Measurements from ENCODE around the gene CFTR. TPM values are rescaled to one million over a fixed set of nuclear protein-coding genes. Genes with fewer than 3 reads are reported as not detected.

Gene CFTR
- total and polyA plus RNA-seq, 10 of the 15 experiments (the other 5 are each of a cell fraction or from before 2014, with no cell fraction given), result 0.02 to 2.3 (median 0.21) TPM; not detected in 1

DNA sequence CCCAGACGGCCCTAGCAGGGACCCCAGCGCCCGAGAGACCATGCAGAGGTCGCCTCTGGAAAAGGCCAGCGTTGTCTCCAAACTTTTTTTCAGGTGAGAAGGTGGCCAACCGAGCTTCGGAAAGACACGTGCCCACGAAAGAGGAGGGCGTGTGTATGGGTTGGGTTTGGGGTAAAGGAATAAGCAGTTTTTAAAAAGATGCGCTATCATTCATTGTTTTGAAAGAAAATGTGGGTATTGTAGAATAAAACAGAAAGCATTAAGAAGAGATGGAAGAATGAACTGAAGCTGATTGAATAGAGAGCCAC is 184 bp downstream of the CFTR start:
- Histone ChIP-seq H4K20me1 (ENCODE audit: control insufficient read depth, insufficient read depth) (no peaks in the 10 kb centered on the region), H3K27ac (ENCODE audit: control insufficient read depth, insufficient read depth) (no peak overlapping the region), H3K79me2 (ENCODE audit: control insufficient read depth, insufficient read depth, low read length) (no peaks in the 10 kb centered on the region), H3K4me3 (no peak overlapping the region), H3K9ac (ENCODE audit: control insufficient read depth, insufficient read depth, low read length) (no peak overlapping the region), H3K9me3 (replicated peaks; ENCODE audit: control insufficient read depth, insufficient read depth, low read length) (no peaks in the 10 kb centered on the region), H2AFZ (ENCODE audit: control insufficient read depth, low read depth, low read length) (no peak overlapping the region), H3K27me3 (replicated peaks in 1 of 2; ENCODE audit: control insufficient read depth in 2 of 2, insufficient read depth in 2 of 2, low read length in 1 of 2) (peaks cover 0 to 6% of the 10 kb centered on the region in 2 experiments; a peak in 2 of 4 replicates), H3K4me2 (ENCODE audit: control insufficient read depth, insufficient read depth) (no peak overlapping the region), H3K4me1 (ENCODE audit: control insufficient read depth, insufficient read depth, low read length) (no peaks in the 10 kb centered on the region), H3K36me3 (ENCODE audit: control insufficient read depth in 2 of 2, insufficient read depth in 2 of 2, low read length in 1 of 2) (no peaks in the 10 kb centered on the region)
- TF ChIP-seq BHLHE40 (IDR thresholded peaks at IDR 0.05; ENCODE audit: borderline replicate concordance in 1 of 2, low read depth in 2 of 2, low read length in 1 of 2), result peak in 1 of 2 experiments; percentile 51; a peak in 2 of 4 replicates
- TF ChIP-seq, protein P1, sequence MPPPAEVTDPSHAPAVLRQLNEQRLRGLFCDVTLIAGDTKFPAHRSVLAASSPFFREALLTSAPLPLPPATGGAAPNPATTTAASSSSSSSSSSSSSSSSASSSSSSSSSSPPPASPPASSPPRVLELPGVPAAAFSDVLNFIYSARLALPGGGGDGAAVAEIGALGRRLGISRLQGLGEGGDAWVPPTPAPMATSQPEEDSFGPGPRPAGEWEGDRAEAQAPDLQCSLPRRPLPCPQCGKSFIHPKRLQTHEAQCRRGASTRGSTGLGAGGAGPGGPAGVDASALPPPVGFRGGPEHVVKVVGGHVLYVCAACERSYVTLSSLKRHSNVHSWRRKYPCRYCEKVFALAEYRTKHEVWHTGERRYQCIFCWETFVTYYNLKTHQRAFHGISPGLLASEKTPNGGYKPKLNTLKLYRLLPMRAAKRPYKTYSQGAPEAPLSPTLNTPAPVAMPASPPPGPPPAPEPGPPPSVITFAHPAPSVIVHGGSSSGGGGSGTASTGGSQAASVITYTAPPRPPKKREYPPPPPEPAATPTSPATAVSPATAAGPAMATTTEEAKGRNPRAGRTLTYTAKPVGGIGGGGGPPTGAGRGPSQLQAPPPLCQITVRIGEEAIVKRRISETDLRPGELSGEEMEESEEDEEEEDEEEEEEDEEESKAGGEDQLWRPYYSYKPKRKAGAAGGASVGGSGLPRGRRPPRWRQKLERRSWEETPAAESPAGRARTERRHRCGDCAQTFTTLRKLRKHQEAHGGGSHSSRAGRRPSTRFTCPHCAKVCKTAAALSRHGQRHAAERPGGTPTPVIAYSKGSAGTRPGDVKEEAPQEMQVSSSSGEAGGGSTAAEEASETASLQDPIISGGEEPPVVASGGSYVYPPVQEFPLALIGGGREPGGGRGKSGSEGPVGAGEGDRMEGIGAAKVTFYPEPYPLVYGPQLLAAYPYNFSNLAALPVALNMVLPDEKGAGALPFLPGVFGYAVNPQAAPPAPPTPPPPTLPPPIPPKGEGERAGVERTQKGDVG (CRISPR knock-in tag; IDR thresholded peaks at IDR 0.05), result no peak
- TF ChIP-seq TAF1 (IDR thresholded peaks at IDR 0.05; ENCODE audit: borderline replicate concordance, low read depth, low read length), result no peak
- ATAC-seq (no peak), FAIRE-seq (no peak), DNase-seq (ENCODE audit: low read depth, low spot score) (no peak)
- in situ Hi-C loops (cut with MboI), result no loop called here
- POLR2A ChIA-PET, result interaction anchor here (1.1 kb wide), 1 partner anchor 10 kb away, joined by 3 read pairs; no protein-coding TSS in a partner anchor
- WGBS (ENCODE audit: insufficient coverage, insufficient replicate concordance, low lambda C conversion rate, missing lambda C conversion rate), result 31% methylated on average over 11 of the region's 11 CpGs
- BruUV-seq (replicated peaks), result no TSS peak
- intact Hi-C loops (cut with micrococcal nuclease; ENCODE audit: unreplicated experiment), result no loop called here
- SMC1A ChIA-PET (ENCODE audit: uncharacterized antibody, unreplicated experiment), result interaction anchor here (1.7 to 3.2 kb wide), 3 partner anchors 18 to 79 kb away, joined by 4 to 17 read pairs (median 10); no protein-coding TSS in a partner anchor
- RAD21 ChIA-PET (ENCODE audit: unreplicated experiment), result interaction anchor here (1.0 to 2.0 kb wide), 4 partner anchors 21 to 236 kb away, joined by 3 to 7 read pairs (median 5); no protein-coding TSS in a partner anchor
- CTCF ChIA-PET, result interaction anchor here (1.0 to 1.9 kb wide), 10 partner anchors 9 to 674 kb away, joined by 3 to 14 read pairs (median 4); no protein-coding TSS in a partner anchor

All from GM12878 (cell line).